Measurements from ENCODE around the gene FOXO6.

FOXO6 gene

GRCh38 chr1:41420351-41420750, 59.1 kb downstream of the FOXO6 start:
- Histone ChIP-seq H3K79me2 (ENCODE audit: low read length) (no peaks in the 10 kb centered on the region), H3K4me1 (ENCODE audit: low read length) (no peaks in the 10 kb centered on the region), H3K9ac (ENCODE audit: low read length) (no peak overlapping the region), H2AFZ (ENCODE audit: low read depth, low read length) (no peak overlapping the region), H3K4me3 (ENCODE audit: low read length) (no peak overlapping the region), H3K27me3 (ENCODE audit: low read depth, low read length) (no peaks in the 10 kb centered on the region), H3K27ac (ENCODE audit: low read length) (no peak overlapping the region), H3K36me3 (replicated peaks; ENCODE audit: low read depth, low read length) (no peaks in the 10 kb centered on the region), H4K20me1 (ENCODE audit: insufficient read depth, low read length) (no peaks in the 10 kb centered on the region), H3K9me3 (ENCODE audit: insufficient read depth, low read length) (no peaks in the 10 kb centered on the region), H3K4me2 (ENCODE audit: low read length) (no peak overlapping the region)
- no peak for TF ChIP-seq EZH2phosphoT487 (IDR thresholded peaks at IDR 0.05; ENCODE audit: low read depth)
- TF ChIP-seq CTCF (IDR thresholded peaks at IDR 0.05; ENCODE audit: low read depth, low read length) = no peak

GRCh38 chr1:41420860-41421259, 59.6 kb downstream of the FOXO6 start:
- no peak for TF ChIP-seq EZH2phosphoT487 (IDR thresholded peaks at IDR 0.05; ENCODE audit: low read depth)
- no peaks in the 10 kb centered on the region for H3K36me3 ChIP-seq (replicated peaks; ENCODE audit: low read depth, low read length)
- no peak overlapping the region for H3K27ac ChIP-seq (ENCODE audit: low read length)
- no peak overlapping the region for H3K4me3 ChIP-seq (ENCODE audit: low read length)
- no peaks in the 10 kb centered on the region for H4K20me1 ChIP-seq (ENCODE audit: insufficient read depth, low read length)
- no peak overlapping the region for H2AFZ ChIP-seq (ENCODE audit: low read depth, low read length)
- H3K9me3 ChIP-seq (ENCODE audit: insufficient read depth, low read length) = no peaks in the 10 kb centered on the region
- H3K79me2 ChIP-seq (ENCODE audit: low read length) = no peaks in the 10 kb centered on the region
- H3K4me1 ChIP-seq (ENCODE audit: low read length) = no peaks in the 10 kb centered on the region
- H3K4me2 ChIP-seq (ENCODE audit: low read length) = no peak overlapping the region
- no peaks in the 10 kb centered on the region for H3K27me3 ChIP-seq (ENCODE audit: low read depth, low read length)
- H3K9ac ChIP-seq (ENCODE audit: low read length) = no peak overlapping the region

GRCh38 chr1:41422306-41422705, 61.1 kb downstream of the FOXO6 start:
- Histone ChIP-seq H3K4me2 (ENCODE audit: low read length) (no peak overlapping the region), H3K9ac (ENCODE audit: low read length) (no peak overlapping the region), H3K27me3 (ENCODE audit: low read depth, low read length) (no peaks in the 10 kb centered on the region), H3K9me3 (ENCODE audit: insufficient read depth, low read length) (no peaks in the 10 kb centered on the region), H3K79me2 (ENCODE audit: low read length) (no peaks in the 10 kb centered on the region), H3K36me3 (replicated peaks; ENCODE audit: low read depth, low read length) (no peaks in the 10 kb centered on the region), H4K20me1 (ENCODE audit: insufficient read depth, low read length) (no peaks in the 10 kb centered on the region), H3K4me1 (ENCODE audit: low read length) (no peaks in the 10 kb centered on the region), H3K4me3 (ENCODE audit: low read length) (no peak overlapping the region), H3K27ac (ENCODE audit: low read length) (no peak overlapping the region), H2AFZ (ENCODE audit: low read depth, low read length) (no peak overlapping the region)
- no peak for TF ChIP-seq EZH2phosphoT487 (IDR thresholded peaks at IDR 0.05; ENCODE audit: low read depth)
- no peak for TF ChIP-seq CTCF (IDR thresholded peaks at IDR 0.05; ENCODE audit: low read depth, low read length)

- Histone ChIP-seq H3K27me3 (ENCODE audit: low read depth, low read length) (no peaks in the 10 kb centered on the region), H3K9ac (ENCODE audit: low read length) (no peak overlapping the region), H3K4me3 (ENCODE audit: low read length) (no peak overlapping the region), H3K4me1 (ENCODE audit: low read length) (no peaks in the 10 kb centered on the region), H3K36me3 (replicated peaks; ENCODE audit: low read depth, low read length) (no peaks in the 10 kb centered on the region), H3K27ac (ENCODE audit: low read length) (no peak overlapping the region), H3K4me2 (ENCODE audit: low read length) (no peak overlapping the region), H4K20me1 (ENCODE audit: insufficient read depth, low read length) (no peaks in the 10 kb centered on the region), H3K9me3 (ENCODE audit: insufficient read depth, low read length) (no peaks in the 10 kb centered on the region), H3K79me2 (ENCODE audit: low read length) (no peaks in the 10 kb centered on the region), H2AFZ (ENCODE audit: low read depth, low read length) (no peak overlapping the region)
- TF ChIP-seq CTCF (IDR thresholded peaks at IDR 0.05; ENCODE audit: low read depth, low read length) = peak; percentile 27
- no peak for TF ChIP-seq EZH2phosphoT487 (IDR thresholded peaks at IDR 0.05; ENCODE audit: low read depth)
These were observed 62.4 kb downstream of the FOXO6 start for GRCh38 chr1:41423511-41424191.
